Mesendoderm (in vitro differentiated cells): ENCODE results near the gene HBQ1.

Source experiments
- DNase-seq: peaks from one replicate; pipeline ENCODE4 v3.0.0; 2013
- H2AK5ac ChIP-seq: 2 replicates; pipeline ENCODE4 v1.6.1; 2013; ENCODE audit warnings: low read length, inconsistent platforms
- H2BK120ac ChIP-seq: 2 replicates; pipeline ENCODE4 v1.6.1; 2013; ENCODE audit warnings: low read depth, mild to moderate bottlenecking, low read length, moderate library complexity, mixed read lengths
- H2BK15ac ChIP-seq: replicated peaks from 2 replicates; pipeline ENCODE4 v1.6.1; 2013; ENCODE audit warnings: low read depth, mild to moderate bottlenecking, moderate library complexity
- H2BK5ac ChIP-seq: 2 replicates; pipeline ENCODE4 v1.6.1; 2013; ENCODE audit warnings: low read length, inconsistent platforms
- H3K18ac ChIP-seq: 2 replicates; pipeline ENCODE4 v1.6.1; 2013; ENCODE audit warnings: mild to moderate bottlenecking, low read length, mixed read lengths
- H3K23ac ChIP-seq: one replicate; pipeline ENCODE4 v1.6.1; 2013; ENCODE audit warnings: low read length
- H3K27ac ChIP-seq: 2 replicates; pipeline ENCODE4 v1.5.1; 2013; ENCODE audit warnings: low read depth, mild to moderate bottlenecking, inconsistent platforms, low read length, moderate library complexity
- H3K27me3 ChIP-seq: 2 replicates; pipeline ENCODE4 v1.6.1; 2013; ENCODE audit warnings: low read length, control low read depth, mild to moderate bottlenecking, inconsistent platforms; ENCODE audit not compliant: insufficient read depth, poor library complexity
- H3K36me3 ChIP-seq: 2 replicates; pipeline ENCODE4 v1.6.1; 2013; ENCODE audit warnings: low read length, inconsistent platforms; ENCODE audit not compliant: control insufficient read depth, insufficient read depth
- H3K4ac ChIP-seq: one replicate; pipeline ENCODE4 v1.6.1; 2013; ENCODE audit warnings: low read depth, mild to moderate bottlenecking, low read length, moderate library complexity
- H3K4me1 ChIP-seq: 2 replicates; pipeline ENCODE4 v1.6.1; 2013; ENCODE audit warnings: low read depth, low read length, inconsistent platforms; ENCODE audit not compliant: control insufficient read depth
- H3K4me2 ChIP-seq: 2 replicates; pipeline ENCODE4 v1.6.1; 2013; ENCODE audit warnings: low read length
- H3K4me3 ChIP-seq: 2 replicates; pipeline ENCODE4 v1.5.1; 2013; ENCODE audit warnings: mild to moderate bottlenecking, low read length
- H3K56ac ChIP-seq: one replicate; pipeline ENCODE4 v1.6.1; 2013; ENCODE audit warnings: low read length
- H3K79me1 ChIP-seq: 2 replicates; pipeline ENCODE4 v1.6.1; 2013; ENCODE audit warnings: low read length, inconsistent platforms
- H3K79me2 ChIP-seq: 2 replicates; pipeline ENCODE4 v1.6.1; 2013; ENCODE audit warnings: mild to moderate bottlenecking, low read length; ENCODE audit not compliant: control insufficient read depth, insufficient read depth
- H3K9ac ChIP-seq: 2 replicates; pipeline ENCODE4 v1.6.1; 2013; ENCODE audit warnings: low read length, inconsistent platforms
- H4K5ac ChIP-seq: one replicate; pipeline ENCODE4 v1.6.1; 2013; ENCODE audit warnings: low read length
- H4K8ac ChIP-seq: one replicate; pipeline ENCODE4 v1.6.1; 2013; ENCODE audit warnings: low read depth, mild to moderate bottlenecking, control low read depth, low read length, moderate library complexity
- WGBS: extraction: QIAGEN DNeasy Blood & Tissue Kit; methylation state at CpG from one replicate; pipeline ENCODE4 v1.1.7; 2013; ENCODE audit warnings: low lambda C conversion rate, missing lambda C conversion rate; ENCODE audit not compliant: insufficient coverage; ENCODE audit errors: extremely low coverage; 5-methylcytosine and 5-hydroxymethylcytosine counted together

The HBQ1 gene

DNA sequence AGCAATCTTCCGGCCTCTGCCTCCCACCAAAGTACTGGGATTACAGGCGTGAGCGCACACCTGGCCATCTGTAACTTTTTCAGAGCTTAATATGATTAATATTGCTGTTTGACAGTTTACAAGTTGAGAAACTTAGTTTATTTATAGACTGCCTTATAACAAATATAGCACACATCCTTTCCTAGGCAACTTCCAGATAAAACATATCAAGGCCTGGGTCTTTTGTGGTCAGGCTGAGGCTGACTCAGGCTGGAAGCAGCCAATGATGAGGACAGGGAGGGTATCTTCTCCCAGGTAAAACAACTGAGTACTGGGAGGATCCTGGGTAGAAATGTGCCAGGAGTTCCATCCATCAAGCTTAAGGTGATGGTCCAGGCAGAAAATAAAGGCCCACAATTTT lies 32.7 kb downstream of the HBQ1 start:
- no peak overlapping the region for H2BK120ac ChIP-seq
- no peak overlapping the region for H3K56ac ChIP-seq
- no peak overlapping the region for H2AK5ac ChIP-seq
- no CpG with 5 or more reads among the region's 3 CpGs for WGBS
- DNase-seq: no peak
- no peaks in the 10 kb centered on the region for H3K27me3 ChIP-seq
- no peak overlapping the region for H3K27ac ChIP-seq
- no peak overlapping the region for H4K8ac ChIP-seq
- peaks cover 28% of the 10 kb centered on the region for H3K79me2 ChIP-seq
- H2BK5ac ChIP-seq: no peak overlapping the region
- H3K23ac ChIP-seq: no peak overlapping the region
- H3K4me2 ChIP-seq: no peak overlapping the region
- no peak overlapping the region for H3K4me3 ChIP-seq
- no peak overlapping the region for H2BK15ac ChIP-seq
- H3K36me3 ChIP-seq: peaks cover 5% of the 10 kb centered on the region
- H3K9ac ChIP-seq: no peak overlapping the region
- no peaks in the 10 kb centered on the region for H3K4me1 ChIP-seq
- no peak overlapping the region for H3K18ac ChIP-seq
- no peak overlapping the region for H3K4ac ChIP-seq
- H4K5ac ChIP-seq: no peak overlapping the region
- H3K79me1 ChIP-seq: peaks cover 8% of the 10 kb centered on the region

GRCh38 chr16:220021-220420 lies 39.8 kb downstream of the HBQ1 start:
- H3K23ac ChIP-seq: no peak overlapping the region
- H2AK5ac ChIP-seq: no peak overlapping the region
- WGBS: no CpG with 5 or more reads among the region's 4 CpGs
- H3K79me1 ChIP-seq: peaks cover 3% of the 10 kb centered on the region
- H3K36me3 ChIP-seq: peaks cover 7% of the 10 kb centered on the region
- H3K4me3 ChIP-seq: no peak overlapping the region
- no peak overlapping the region for H3K9ac ChIP-seq
- no peaks in the 10 kb centered on the region for H3K27me3 ChIP-seq
- no peak for DNase-seq
- no peak overlapping the region for H3K18ac ChIP-seq
- H3K56ac ChIP-seq: no peak overlapping the region
- no peak overlapping the region for H2BK120ac ChIP-seq
- no peak overlapping the region for H2BK15ac ChIP-seq
- no peak overlapping the region for H3K27ac ChIP-seq
- H3K4ac ChIP-seq: no peak overlapping the region
- no peak overlapping the region for H4K8ac ChIP-seq
- peaks cover 35% of the 10 kb centered on the region for H3K79me2 ChIP-seq
- H2BK5ac ChIP-seq: no peak overlapping the region
- no peak overlapping the region for H3K4me2 ChIP-seq
- no peaks in the 10 kb centered on the region for H3K4me1 ChIP-seq
- no peak overlapping the region for H4K5ac ChIP-seq

GRCh38 chr16:228151-228851 lies 48.0 kb downstream of the HBQ1 start:
- Histone ChIP-seq H3K4me1 (peaks cover 2% of the 10 kb centered on the region), H3K9ac (peak overlapping the region; percentile 90), H2BK5ac (no peak overlapping the region), H3K4ac (no peak overlapping the region), H3K4me2 (peak overlapping the region; percentile 39), H3K36me3 (peaks cover 5% of the 10 kb centered on the region), H3K27me3 (no peaks in the 10 kb centered on the region), H3K18ac (no peak overlapping the region), H3K4me3 (peak overlapping the region; percentile 73), H2BK15ac (no peak overlapping the region), H3K79me1 (peaks cover 6% of the 10 kb centered on the region), H3K23ac (peak overlapping the region; percentile 86), H3K79me2 (peaks cover 38% of the 10 kb centered on the region), H2AK5ac (no peak overlapping the region), H4K8ac (peak overlapping the region; percentile 43), H3K56ac (peak overlapping the region; percentile 98), H2BK120ac (no peak overlapping the region), H3K27ac (peak overlapping the region; percentile 45), H4K5ac (no peak overlapping the region)
- WGBS: no CpG with 5 or more reads among the region's 9 CpGs
- DNase-seq: peak; percentile 50

DNA sequence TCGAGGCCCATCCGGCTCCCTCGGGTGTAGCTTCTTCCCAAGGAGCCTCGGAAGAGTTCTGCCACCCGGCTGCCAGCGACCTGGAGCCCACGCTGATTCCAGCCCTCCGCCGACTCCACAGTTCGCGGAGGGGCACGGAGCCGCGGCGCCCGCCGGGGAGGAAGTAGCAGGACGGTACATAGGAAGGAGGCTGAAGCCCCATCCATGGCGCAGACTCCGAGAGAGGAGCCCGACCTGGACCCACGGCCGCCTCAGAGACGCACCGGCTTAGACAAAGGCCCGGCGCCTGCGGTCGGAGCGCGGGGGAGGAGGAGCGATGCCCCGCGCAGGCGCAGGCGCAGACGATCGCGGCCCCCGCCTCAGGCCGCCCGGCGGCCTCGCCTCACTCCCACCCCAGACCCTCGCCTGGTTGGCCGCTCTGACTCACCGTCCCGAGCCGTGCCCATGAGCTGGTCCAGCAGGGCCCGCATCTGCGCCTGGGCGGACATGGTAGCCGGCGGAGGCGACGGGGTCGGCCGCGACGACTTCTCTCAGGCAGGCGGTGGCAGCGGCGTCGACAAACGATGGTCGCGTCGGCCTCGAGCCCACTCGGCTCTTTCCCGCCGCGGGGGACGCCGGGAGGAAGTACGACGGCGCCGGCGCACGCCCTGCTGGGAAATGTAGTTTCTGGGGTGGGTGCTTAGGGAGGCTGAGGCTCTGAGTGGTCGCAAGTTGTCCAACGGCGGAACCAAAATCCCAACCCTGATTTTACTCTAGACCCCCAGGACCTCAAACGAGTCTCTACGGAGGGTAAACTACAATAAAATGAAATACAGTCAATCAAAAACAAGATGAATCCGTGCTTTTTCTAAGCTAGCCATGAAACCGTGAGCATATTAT lies 48.8 kb downstream of the HBQ1 start, which contains the start of gene LUC7L:
Gene LUC7L, minus strand, starts transcription at position 598 of the 879 bp plus-strand sequence. Its CDS starts 110 bp downstream, at position 488.
- Histone ChIP-seq H2BK15ac (no peak within 1 kb of the TSS), H3K4me2 (peak within 1 kb of the TSS; percentile 35), H3K4me1 (peaks cover 2% of the 10 kb centered on the region), H3K27me3 (no peaks in the 10 kb centered on the region), H3K27ac (peak within 1 kb of the TSS; percentile 97), H2BK5ac (peak within 1 kb of the TSS; percentile 92), H2AK5ac (no peak within 1 kb of the TSS), H2BK120ac (no peak within 1 kb of the TSS), H3K79me1 (peaks cover 6% of the 10 kb centered on the region), H3K79me2 (peaks cover 37% of the 10 kb centered on the region), H4K5ac (no peak within 1 kb of the TSS), H3K4ac (peak within 1 kb of the TSS; percentile 97), H3K23ac (peak within 1 kb of the TSS; percentile 86), H3K4me3 (peak within 1 kb of the TSS; percentile 73), H3K36me3 (peaks cover 5% of the 10 kb centered on the region), H4K8ac (peak within 1 kb of the TSS; percentile 98), H3K9ac (peak within 1 kb of the TSS; percentile 90), H3K18ac (peak within 1 kb of the TSS; percentile 98), H3K56ac (peak within 1 kb of the TSS; percentile 98)
- peak; percentile 94 for DNase-seq
- no CpG with 5 or more reads among the region's 88 CpGs for WGBS

GRCh38 chr16:229731-230281 lies 49.5 kb downstream of the HBQ1 start:
- Histone ChIP-seq H3K18ac (no peak overlapping the region), H3K79me2 (peaks cover 34% of the 10 kb centered on the region), H2BK15ac (no peak overlapping the region), H2AK5ac (no peak overlapping the region), H3K4me3 (no peak overlapping the region), H3K27me3 (no peaks in the 10 kb centered on the region), H2BK5ac (no peak overlapping the region), H3K79me1 (peaks cover 6% of the 10 kb centered on the region), H3K23ac (no peak overlapping the region), H3K36me3 (peaks cover 5% of the 10 kb centered on the region), H3K9ac (peak overlapping the region; percentile 20), H4K8ac (no peak overlapping the region), H3K56ac (no peak overlapping the region), H4K5ac (no peak overlapping the region), H3K4me1 (peaks cover 2% of the 10 kb centered on the region), H3K4ac (no peak overlapping the region), H2BK120ac (no peak overlapping the region), H3K4me2 (no peak overlapping the region), H3K27ac (no peak overlapping the region)
- WGBS: no CpG with 5 or more reads among the region's 22 CpGs
- no peak for DNase-seq
